Activated CD8-positive, alpha-beta memory T cell treated with anti-CD3 and anti-CD28 coated beads for 24 hours (primary cell): ENCODE data around the gene CRLF1.
A peak's percentile ranks its signal among the peaks of the same experiment; 100 is the strongest.
"Not testable (repeated sequence)": the region's sequence is repeated elsewhere in the genome, so short reads cannot be mapped to it uniquely, and the experiment has no call there.

Experiments used
- DNase-seq: peaks from one replicate; pipeline ENCODE4 v3.0.0-alpha.2; 2020

CRLF1 gene

DNA sequence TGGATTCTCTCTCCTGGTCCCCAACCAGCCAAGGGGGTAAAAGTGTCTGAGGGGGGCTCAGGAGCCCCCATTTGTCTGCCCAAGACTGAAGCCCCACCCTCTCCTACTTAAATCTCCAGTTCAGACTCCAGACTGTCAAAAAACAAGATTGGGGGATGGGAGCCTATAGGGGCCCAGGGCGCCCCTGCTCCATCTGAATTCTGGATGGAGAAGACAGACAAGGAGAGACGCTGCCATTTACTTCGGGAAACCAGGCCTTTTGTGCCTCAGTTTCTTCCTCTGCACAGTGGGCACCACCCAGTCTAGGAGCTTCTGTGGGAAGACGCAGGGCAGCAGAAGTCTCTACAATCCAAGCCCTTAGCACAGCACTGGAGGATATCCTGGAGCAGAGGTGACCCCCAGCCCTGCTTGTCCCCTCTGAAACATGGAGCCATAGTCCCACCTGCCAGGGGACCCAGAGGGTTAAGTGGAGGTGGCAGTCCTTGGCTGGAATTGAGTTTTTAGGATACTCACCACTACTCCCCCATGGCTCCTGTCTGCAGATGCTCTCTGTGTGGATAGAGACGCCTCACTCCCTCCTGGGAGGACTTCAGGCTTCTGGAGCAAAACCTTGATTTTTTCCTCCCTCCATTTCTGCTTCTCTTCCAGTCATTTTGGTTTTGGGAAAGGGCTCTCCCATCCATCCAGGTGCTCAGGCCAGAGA is 1.7 kb upstream of the CRLF1 start:
- DNase-seq, result no peak

DNA sequence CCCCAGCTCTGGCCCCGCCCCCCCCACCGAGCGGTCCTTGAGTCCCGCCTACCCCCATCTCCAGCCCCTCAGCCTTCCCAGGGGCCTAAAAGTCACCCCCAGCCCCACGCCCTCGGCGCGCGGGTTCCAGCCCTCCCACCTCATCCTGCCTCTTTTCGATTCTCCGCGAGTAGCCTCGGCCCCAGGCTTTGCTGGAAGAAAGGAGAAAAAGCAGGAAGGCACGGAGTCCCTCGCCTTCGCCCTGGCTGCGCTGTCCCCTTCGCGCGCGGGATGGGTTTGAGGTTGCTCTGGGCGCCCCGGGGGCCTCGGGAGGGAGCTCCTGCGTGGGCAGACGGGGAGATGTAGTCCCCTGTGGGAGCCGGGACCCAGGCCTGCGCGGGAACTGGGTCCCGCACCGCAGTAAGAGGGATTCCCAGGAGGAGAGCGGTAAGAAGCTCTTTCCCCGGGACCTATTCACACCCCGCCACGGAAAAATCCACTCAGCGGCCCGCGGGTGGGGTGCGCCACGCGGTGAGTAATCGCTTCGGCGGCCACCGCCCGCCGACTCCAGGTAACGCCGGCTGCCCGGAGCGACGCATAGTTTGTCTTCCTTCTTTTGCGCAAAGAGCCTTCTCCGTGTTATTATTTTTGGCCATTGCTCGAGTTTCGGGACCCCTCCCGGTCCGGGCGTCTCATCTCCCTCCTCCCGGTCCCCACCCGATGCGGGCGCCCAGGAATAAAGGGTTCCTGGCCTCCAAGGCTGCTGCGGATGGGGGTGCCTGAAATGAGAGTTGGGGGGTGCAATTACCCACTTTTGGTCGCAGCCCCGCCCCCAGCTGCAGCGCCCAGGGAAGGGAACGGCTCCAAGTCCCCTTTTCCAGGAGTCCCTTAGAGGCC is 865 bp upstream of the CRLF1 start:
- DNase-seq, result no peak

DNA sequence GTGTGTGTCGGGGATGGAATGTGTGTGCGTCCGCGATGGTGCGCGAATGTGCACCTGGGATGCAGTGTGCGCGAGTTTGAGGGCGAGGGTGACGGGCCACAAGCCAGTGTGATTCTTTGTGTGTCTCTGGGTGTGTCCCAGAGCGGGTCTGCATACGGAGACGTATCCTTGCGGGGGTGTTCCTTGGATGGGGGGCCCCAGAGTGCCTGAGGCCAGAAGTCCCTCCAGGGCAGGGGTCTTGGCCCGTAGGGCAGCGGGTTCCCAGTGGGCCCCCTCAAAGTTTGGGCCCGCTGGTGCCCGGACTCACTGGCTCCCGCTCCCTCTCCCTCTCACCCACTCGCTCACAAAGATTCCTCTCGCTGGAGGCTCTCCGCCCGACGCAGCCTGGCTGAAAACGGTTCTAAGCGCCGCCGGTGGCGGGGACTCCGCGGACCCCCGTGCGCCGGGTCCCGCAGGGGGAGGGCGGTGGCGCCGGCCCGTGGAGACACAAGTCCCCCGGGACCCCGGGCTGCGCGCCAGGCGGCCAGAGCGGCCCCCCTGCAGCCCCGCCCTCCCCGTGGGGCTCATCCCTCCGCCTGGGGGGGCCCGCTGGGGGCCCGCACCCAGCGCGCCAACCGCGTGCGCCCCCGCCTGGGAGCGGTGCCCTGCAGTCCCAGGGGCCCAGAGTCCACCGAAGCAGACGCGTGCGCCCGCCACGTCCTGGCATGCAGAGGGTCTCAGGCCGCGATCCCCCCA is 886 bp downstream of the CRLF1 start:
- no peak for DNase-seq

DNA sequence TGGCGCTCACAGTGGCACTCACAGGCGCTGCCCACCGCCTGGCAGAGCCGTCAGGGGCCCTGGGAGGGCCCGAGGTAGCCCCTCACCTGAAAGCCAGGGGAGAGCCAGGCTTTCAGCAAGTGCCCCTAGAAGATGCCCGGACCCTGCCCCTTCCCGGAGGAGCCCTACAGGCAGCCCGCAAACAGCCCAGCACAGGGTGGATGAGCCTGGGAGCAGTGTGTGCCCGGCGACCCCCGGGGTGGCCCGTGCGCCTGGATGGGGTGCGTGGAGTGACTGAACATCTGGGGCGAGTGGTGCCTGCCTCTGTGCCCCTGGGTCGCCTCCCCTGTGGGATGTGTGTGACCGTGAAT is 1.4 kb downstream of the CRLF1 start:
- DNase-seq, result no peak

DNA sequence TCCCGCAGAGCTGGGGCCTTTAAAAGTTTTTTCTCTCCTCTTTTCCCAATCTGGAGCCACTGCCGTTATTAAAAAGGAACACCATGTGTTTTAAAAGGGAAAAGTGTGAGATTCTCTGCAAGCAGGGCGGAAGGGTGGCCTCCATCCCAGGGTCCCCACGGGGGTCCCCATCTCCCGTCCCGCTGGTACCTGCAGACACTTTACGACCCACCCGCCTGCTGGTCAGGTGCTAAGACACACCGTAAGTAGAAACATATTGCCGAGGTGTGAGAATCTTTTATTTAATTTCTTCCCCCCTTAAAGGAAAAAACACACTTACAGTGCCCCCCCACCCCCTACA is 1.8 kb downstream of the CRLF1 start:
- no peak for DNase-seq

DNA sequence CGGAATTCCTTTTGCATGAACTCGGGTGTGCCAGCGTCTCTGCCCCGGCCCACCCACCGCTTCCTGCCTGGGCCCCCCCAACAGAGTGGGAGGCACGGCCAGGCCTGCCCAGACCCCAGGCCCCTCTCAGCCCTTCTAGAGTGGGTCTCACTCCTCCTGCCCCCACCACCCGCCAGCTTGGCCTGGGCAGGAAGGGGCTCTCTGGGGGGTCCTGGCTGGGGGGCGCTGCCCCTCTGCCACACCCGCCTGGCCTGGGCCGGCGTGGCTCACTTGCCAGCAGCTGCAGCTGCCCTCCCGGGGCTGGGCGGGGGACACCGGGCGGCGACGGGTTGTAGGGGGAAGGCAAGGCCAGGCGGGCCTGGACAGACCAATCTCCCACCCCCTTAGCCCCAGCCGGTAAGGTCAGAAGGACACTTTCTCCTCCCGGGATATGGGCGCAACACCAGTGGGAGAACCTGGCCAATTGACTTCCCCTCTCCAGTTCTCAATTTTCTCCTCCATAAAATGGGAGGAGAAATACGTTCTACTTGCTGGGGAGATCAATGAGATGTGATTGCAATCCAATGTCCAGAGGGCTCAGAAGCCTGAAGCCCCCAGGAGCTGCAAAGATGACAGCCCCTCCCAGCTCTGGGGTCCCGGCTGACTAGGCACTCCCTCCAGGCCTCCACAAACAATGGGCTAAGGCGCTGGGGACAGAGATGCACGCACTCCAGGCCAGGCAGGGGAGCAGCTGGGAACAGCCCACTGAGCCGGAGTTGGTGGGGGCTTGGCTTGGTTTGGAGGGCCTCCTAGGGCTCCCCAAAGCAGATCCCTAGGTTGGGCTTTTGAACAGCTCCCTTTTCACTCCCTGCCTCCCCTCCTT is 2.4 kb downstream of the CRLF1 start:
- no peak for DNase-seq

DNA sequence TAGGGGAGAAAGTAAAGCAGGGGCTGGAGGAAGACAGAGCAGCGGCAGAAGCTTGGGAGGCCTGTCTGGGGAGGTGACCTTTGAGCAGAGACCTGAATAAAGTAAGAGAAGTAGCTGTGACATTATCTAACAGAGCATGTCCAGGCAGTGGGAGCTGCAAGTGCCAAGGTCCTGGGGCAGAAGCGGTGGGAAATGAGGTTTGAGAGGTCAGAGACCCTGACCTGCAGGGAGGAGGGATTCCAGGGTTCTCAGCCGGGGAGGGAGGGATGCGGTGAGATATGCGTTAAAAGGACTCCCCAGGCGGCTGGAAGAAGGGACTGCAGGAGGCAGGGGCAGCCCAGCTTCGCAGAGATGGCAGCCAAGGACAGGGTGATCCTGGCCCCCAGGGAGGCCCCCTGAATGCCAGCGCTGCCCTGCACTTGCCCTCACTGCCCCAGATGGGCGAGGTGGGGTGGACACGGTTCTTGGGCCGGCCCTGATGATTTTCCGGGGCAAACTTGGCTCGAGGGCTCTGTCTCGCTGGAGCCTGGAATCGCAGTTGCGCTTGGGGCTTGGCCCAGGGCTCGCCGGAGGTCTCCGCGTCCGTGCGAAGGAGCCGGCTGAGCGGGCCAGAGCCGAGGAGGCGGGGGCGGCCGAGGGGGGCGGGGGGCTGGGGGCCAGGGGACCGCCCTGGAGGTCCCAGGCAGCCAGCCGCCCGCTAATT is 3.2 kb downstream of the CRLF1 start:
- DNase-seq, result peak; percentile 61

DNA sequence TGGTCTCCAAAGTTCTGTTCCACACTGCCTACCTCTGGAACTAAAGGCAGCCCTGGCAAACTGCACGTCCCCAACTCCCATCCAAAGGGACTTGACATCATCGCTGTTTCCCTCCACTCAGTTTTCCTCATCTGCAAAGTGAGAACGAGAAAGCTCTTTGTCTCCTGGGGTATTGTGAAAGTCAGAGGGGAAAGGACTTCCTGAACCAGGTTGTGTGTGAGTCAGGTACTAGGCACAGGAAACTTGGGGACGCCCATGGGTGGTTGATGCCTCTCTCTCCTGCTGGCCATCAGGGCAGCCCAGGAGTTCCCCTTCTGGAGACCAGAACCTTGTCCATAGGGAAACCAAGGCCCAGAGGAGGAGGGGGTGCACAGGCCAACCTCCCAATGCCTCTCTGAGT is 4.7 kb downstream of the CRLF1 start:
- DNase-seq, result no peak

DNA sequence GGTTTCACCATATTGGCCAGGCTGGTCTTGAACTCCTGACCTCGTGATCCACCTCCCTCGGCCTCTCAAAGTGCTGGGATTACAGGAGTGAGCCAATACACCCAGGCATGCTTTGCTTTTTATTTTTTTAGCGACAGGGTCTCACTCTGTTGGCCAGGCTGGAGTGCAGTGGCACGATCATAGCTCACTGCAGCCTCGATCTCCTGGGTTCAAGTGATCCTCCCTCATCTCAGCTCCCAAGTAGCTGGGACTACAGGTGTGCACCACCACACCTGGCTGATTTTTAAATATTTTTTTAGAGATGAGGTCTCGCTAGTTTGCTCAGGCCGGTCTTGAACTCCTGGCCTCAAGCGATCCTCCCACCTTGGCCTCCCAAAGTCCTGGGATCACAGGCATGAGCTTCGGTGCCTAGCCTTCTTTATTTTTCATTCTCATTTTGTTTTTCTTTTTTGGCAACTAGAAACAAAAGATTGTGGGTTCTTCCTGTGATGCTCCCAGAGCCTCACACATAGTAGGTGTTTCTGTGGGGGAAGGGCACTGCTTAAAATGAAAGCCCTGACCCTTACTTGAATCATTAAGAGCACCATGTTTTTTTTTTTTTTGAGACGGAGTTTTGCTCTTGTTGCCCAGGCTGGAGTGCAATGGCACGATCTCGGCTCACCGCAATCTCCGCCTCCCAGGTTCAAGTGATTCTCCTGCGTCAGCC is 5.8 kb downstream of the CRLF1 start:
- DNase-seq, result not testable (repeated sequence)

DNA sequence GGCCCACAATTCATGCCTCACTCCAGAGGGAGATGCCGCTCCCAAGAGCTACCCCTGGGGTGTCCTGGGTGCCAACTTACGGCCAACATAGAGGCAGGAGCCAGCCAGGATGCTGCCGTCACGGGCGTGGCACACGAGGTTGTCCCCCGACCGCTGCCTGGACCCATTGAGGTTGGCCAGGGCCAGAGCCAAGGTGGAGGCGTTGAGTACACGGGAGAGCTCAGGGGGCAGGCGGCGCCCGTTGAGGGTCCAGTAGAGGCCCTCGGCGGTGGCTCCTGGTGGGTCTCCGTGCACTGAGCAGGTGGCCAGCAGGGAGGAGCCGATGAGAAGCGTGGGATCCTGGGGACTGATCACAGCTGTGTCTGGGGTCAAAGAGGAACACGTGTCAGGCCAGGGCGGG is 7.1 kb downstream of the CRLF1 start:
- no peak for DNase-seq

DNA sequence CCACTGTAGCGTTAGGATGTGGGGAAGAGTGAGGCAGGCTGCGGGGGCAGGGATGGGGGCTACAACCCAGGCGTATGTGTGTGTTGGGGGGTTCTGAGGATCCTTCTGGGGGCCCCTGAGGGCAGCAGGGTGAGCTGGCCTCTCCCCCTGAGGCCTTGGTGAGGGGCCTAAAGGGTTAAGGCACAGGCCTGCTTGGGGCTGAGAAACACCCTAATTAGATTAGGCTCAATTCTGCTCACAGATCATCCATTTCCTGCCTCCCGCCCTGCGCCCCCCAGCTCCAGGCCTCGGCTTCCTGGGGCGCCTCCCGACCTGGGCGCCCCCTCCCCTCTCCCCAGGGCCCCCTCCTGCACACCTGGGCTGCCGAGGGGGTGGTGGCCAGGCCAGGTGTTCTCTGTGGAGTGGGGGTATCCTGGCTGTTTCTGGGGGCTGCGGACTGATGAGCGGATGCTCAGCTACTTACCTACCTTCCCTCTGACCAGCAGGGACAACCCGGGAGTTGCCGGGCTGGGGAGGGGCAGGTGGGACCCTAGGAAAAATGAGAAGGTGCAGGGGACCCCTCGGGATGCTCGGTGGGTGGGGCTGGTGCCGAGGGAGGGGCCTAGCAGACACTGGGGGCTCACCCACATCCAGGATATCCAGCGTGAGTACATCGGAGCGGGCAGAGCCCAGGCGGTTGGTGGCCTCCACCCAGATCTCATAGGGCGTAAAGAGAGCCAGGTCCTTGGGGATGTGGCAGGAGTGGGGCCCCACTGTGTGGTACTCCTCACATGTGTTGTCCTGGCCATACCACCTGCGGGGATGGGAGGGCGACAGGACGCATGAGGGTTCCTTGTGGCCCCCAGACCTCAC is 8.6 kb downstream of the CRLF1 start:
- no peak for DNase-seq

DNA sequence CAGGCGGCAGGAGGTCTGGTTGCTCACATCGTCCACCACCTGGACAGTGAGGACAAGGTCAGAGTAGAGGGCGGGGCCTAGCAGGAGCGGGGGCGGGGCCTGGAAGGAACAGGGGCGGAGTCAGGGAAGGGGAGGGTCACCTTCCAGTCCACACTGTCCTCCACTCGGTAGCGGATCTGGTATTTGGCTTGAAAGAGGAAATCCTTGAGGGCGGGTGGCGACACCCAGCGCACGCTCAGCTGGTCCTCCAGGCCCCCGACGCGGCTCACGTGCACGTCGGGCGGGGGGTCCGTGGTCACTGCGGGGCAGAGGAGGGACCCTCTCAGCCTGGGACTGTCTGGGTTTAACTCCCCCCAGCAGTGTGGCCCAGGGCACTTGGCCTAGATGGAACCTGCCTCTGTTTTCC is 9.8 kb downstream of the CRLF1 start:
- no peak for DNase-seq

DNA sequence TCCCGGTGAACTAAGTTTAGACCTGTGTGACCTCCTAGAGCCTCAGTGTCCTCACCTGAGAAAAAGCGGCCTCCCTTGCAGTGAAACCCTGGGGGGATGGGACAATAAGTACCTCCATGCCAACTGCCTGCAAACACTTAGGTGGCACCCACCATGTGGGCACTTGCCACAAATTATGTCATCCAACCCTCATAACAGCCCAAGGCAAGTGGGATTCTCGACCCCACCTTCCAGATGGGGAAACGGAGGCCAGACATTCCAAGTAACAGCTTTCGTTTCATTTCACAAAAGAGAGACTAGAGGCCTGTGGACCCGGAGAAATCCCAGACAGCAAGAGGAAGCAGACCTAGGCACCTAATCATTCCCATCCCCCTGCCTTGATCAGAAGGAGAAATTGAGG is 11.1 kb downstream of the CRLF1 start:
- no peak for DNase-seq

DNA sequence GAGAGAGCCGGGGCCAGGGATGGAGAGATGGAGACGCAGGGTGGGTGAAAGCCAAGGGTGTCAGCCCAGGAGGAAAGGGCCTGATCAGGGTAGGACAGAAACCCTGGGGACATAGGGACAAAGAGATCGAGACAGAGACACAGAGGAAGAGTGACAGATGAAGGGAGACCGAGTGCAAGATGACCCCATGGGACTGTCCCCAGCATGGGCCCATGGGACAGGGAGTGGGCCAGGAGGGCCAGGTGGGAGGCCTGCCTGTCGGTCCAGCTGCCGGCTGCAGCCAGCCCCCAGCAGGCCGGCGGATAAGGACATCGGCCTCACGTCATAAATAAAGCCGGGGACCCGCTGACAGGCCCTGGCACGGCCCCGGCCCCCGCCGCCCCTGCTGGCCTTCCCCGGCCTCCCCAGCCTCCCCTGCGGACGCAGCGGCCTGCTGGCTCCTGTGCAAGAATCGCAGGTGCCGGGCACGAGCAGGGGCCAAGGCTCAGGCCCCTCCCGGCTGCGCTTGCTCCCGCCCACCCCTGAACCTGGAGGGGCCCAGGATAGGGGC is 11.7 kb downstream of the CRLF1 start:
- no peak for DNase-seq

DNA sequence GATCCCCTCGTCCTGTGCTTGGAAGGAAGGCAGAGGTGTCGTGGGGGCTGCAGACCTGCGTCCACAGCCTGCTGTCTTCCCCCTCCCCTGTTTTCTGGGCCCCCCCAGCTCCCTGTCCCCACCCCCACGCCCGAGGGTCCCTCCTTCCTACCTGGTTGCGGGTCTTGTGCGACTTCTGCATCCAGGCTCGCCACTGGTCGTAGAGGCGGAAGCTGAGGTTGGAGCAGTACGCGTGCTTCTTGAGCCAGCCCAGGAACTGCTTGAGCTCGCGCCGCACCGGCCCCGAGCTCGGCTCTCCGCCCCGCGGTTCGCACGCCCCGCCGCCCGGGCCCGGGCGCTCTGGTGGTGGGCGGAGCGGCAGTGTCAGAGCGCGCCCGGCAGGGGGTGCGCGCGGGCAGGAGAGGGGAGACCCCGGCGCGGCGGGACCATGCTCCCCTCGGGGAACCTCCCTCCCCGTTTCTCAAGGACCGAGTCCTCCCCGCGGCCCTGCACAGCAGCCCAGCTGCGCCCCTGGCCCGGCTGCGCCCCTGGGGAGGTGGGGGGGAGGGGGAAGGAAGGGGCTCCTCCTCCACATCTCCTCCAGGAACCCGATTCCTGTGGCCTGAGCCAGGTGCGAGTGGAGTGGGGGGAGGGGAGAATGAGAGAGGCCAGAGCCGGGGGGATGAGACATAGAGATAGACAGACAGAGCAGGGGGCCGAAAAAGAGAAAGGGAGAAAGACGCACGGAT is 12.3 kb downstream of the CRLF1 start:
- DNase-seq, result peak; percentile 91

DNA sequence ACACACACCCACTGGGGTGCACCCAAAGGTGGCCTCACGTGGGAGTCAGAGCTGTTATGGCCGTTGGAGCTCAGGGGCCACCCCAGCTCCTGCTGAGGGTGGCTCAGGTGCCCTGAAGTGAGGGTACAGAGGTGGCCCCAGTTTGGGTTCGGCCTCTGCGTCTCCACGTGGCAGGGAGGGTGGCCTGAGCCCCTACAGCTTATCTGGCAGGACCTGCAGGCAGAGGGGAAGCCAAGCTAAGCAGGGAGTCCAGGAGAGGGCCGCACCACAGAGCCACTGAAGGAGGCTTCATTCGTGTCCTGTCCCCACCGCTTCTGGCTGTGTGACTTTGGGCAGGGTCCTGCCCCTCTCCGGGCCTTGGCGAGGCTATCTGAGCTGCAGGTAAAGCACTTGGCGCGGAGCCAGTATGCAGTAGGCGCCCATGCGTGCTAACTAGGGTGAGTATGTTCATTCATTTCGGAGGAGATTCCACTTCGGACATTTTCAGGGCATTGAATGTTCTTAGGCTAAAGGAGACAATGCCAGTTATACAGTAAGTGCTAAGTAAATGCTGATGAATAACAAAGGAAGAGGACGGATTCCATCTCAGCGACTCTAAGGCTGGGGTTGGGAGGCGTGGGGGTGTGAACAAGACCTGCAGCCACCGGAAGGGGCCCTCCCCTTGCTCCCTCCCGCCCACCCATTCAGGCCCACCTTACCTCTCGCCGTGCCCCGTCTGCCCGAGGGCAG is 13.1 kb downstream of the CRLF1 start:
- no peak for DNase-seq

DNA sequence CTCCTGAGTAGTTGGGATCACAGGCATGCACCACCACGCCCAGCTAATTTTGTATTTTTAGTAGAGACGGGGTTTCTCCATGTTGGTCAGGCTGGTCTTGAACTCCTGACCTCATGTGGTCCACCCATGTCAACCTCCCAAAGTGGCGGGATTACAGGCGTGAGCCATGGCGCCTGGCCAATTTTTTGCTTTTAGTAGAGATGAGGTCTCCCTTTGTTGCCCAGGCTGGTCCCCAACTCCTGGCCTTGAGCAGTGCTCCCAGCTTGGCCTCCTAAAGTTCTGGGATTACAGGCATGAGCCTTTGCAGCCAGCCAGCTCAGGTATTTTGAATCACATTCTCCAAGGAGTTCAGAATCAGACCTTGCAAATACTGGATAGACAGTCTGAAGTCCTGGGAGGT is 13.9 kb downstream of the CRLF1 start:
- not testable (repeated sequence) for DNase-seq

DNA sequence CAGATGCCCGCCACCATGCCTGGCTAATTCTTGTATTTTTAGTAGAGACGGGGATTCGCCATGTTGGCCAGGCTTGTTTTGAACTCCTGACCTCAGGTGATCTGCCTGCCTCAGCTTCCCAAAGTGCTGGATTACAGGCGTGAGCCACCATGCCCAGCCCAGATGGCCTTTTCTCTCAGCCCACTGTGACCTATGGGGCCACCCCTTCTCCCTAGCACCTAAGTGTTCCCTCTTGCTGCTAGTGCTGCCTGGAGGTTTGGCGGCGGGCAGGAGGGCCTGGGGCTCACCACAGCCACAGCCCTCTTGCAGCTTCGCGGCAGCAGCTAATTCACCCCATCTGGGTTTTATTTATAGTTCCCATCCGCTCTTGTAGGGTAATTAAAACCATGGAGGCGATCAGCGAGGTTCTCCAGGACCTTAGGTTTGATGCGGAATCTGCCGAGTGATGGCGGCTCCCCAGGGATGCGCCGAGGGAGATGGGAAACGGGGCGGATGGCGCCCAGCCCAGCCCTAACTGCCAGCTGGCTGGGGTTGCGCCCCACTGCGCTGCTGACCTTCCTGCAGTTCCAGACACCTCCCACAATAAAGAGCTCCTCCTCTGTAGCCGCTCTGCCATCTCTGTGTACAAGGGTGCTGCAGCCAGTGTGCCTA is 14.7 kb downstream of the CRLF1 start:
- no peak for DNase-seq
